ENCODE data around the gene PCDHGA11.
"Not testable (repeated sequence)": the region's sequence is repeated elsewhere in the genome, so short reads cannot be mapped to it uniquely, and the experiment has no call there.

The PCDHGA11 gene

GRCh38 chr5:141430332-141431113 lies 9.7 kb downstream of the PCDHGA11 start, which contains the start of gene PCDHGA12:
Gene PCDHGA12 (plus strand): TSS chr5:141430507. CDS start chr5:141430760, 253 bp downstream.
- H2BK120ac ChIP-seq (ENCODE audit: low read depth, low read length) = no peak within 1 kb of the TSS
- peaks cover 24 to 37% of the 10 kb centered on the region in 2 experiments for H3K36me3 ChIP-seq (ENCODE audit: control insufficient read depth in 1 of 2, insufficient read depth in 2 of 2, low read depth in 1 of 2, low read length in 2 of 2)
- H3K27ac ChIP-seq (ENCODE audit: low read length, poor library complexity, severe bottlenecking) = no peak within 1 kb of the TSS
- H2AK5ac ChIP-seq (ENCODE audit: low read length, severe bottlenecking) = no peak within 1 kb of the TSS
- peaks cover 23% of the 10 kb centered on the region for H3K79me1 ChIP-seq (replicated peaks; ENCODE audit: low read length, poor library complexity, severe bottlenecking)
- peak within 1 kb of the TSS in 1 of 2 experiments; percentile 80 for H3K4me3 ChIP-seq (ENCODE audit: insufficient read depth in 1 of 2, low read depth in 1 of 2, low read length in 2 of 2)
- no peak within 1 kb of the TSS for H4K91ac ChIP-seq (ENCODE audit: low read length)
- 98% methylated on average over 32 of the region's 33 CpGs for whole genome bisulfite sequencing
- H3K27me3 ChIP-seq (ENCODE audit: control insufficient read depth in 1 of 2, insufficient read depth in 1 of 2, low read length in 2 of 2) = no peaks in the 10 kb centered on the region
- peaks cover 25% of the 10 kb centered on the region for H3K9me3 ChIP-seq (ENCODE audit: control insufficient read depth, low read length)
- H3K9ac ChIP-seq (ENCODE audit: low read length) = peak within 1 kb of the TSS; percentile 79
- no peak within 1 kb of the TSS for H3K23ac ChIP-seq (ENCODE audit: low read length in 2 of 2)
- no peak within 1 kb of the TSS for H2AFZ ChIP-seq (ENCODE audit: low read depth, low read length)
- H3K18ac ChIP-seq (ENCODE audit: low read depth in 1 of 2, low read length in 2 of 2) = no peak within 1 kb of the TSS
- H2BK12ac ChIP-seq (ENCODE audit: low read length in 2 of 2) = no peak within 1 kb of the TSS
- no peak within 1 kb of the TSS for H4K8ac ChIP-seq (ENCODE audit: low read length)
- H3K14ac ChIP-seq (ENCODE audit: low read length in 2 of 2) = no peak within 1 kb of the TSS
- H3K4me1 ChIP-seq (ENCODE audit: control insufficient read depth, insufficient read depth, low read depth, low read length) = peaks cover 2% of the 10 kb centered on the region
- no peak within 1 kb of the TSS for H3K4ac ChIP-seq (ENCODE audit: low read depth in 1 of 2, low read length in 2 of 2)
- no peak within 1 kb of the TSS for H3K4me2 ChIP-seq (ENCODE audit: low read length, poor library complexity, severe bottlenecking)
- no peak for DNase-seq
- no peak within 1 kb of the TSS for H2BK5ac ChIP-seq (ENCODE audit: low read depth, low read length, poor library complexity, severe bottlenecking)
- no peak within 1 kb of the TSS for H2BK15ac ChIP-seq (ENCODE audit: low read depth, poor library complexity, severe bottlenecking)

DNA sequence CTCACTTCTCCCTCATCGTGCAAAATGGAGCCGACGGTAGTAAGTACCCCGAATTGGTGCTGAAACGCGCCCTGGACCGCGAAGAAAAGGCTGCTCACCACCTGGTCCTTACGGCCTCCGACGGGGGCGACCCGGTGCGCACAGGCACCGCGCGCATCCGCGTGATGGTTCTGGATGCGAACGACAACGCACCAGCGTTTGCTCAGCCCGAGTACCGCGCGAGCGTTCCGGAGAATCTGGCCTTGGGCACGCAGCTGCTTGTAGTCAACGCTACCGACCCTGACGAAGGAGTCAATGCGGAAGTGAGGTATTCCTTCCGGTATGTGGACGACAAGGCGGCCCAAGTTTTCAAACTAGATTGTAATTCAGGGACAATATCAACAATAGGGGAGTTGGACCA lies 10.4 kb downstream of the PCDHGA11 start:
- Histone ChIP-seq H2BK15ac (ENCODE audit: low read depth, poor library complexity, severe bottlenecking) (no peak overlapping the region), H3K14ac (ENCODE audit: low read length in 2 of 2) (no peak overlapping the region), H3K4ac (ENCODE audit: low read depth in 1 of 2, low read length in 2 of 2) (no peak overlapping the region), H3K36me3 (ENCODE audit: control insufficient read depth in 1 of 2, insufficient read depth in 2 of 2, low read depth in 1 of 2, low read length in 2 of 2) (peaks cover 19 to 33% of the 10 kb centered on the region in 2 experiments), H2AFZ (ENCODE audit: low read depth, low read length) (no peak overlapping the region), H3K23ac (ENCODE audit: low read length in 2 of 2) (no peak overlapping the region), H3K4me3 (ENCODE audit: insufficient read depth in 1 of 2, low read depth in 1 of 2, low read length in 2 of 2) (peak overlapping the region in 1 of 2 experiments; percentile 80), H3K9me3 (ENCODE audit: control insufficient read depth, low read length) (peaks cover 25% of the 10 kb centered on the region), H4K91ac (ENCODE audit: low read length) (no peak overlapping the region), H3K4me2 (ENCODE audit: low read length, poor library complexity, severe bottlenecking) (no peak overlapping the region), H2BK120ac (ENCODE audit: low read depth, low read length) (no peak overlapping the region), H3K18ac (ENCODE audit: low read depth in 1 of 2, low read length in 2 of 2) (no peak overlapping the region), H3K27me3 (ENCODE audit: control insufficient read depth in 1 of 2, insufficient read depth in 1 of 2, low read length in 2 of 2) (no peaks in the 10 kb centered on the region), H3K79me1 (replicated peaks; ENCODE audit: low read length, poor library complexity, severe bottlenecking) (peaks cover 18% of the 10 kb centered on the region), H3K9ac (ENCODE audit: low read length) (peak overlapping the region; percentile 79), H2AK5ac (ENCODE audit: low read length, severe bottlenecking) (no peak overlapping the region), H4K8ac (ENCODE audit: low read length) (no peak overlapping the region), H3K27ac (ENCODE audit: low read length, poor library complexity, severe bottlenecking) (no peak overlapping the region), H2BK12ac (ENCODE audit: low read length in 2 of 2) (no peak overlapping the region), H3K4me1 (ENCODE audit: control insufficient read depth, insufficient read depth, low read depth, low read length) (peaks cover 2% of the 10 kb centered on the region), H2BK5ac (ENCODE audit: low read depth, low read length, poor library complexity, severe bottlenecking) (no peak overlapping the region)
- 97% methylated on average over 37 of the region's 37 CpGs for WGBS
- no peak for DNase-seq

- Histone ChIP-seq H3K9me3 (ENCODE audit: control insufficient read depth, low read length) (peaks cover 21% of the 10 kb centered on the region), H3K4me3 (ENCODE audit: insufficient read depth in 1 of 2, low read depth in 1 of 2, low read length in 2 of 2) (peak overlapping the region in 1 of 2 experiments; percentile 80), H3K36me3 (ENCODE audit: control insufficient read depth in 1 of 2, insufficient read depth in 2 of 2, low read depth in 1 of 2, low read length in 2 of 2) (peaks cover 9 to 28% of the 10 kb centered on the region in 2 experiments), H3K79me1 (replicated peaks; ENCODE audit: low read length, poor library complexity, severe bottlenecking) (peaks cover 14% of the 10 kb centered on the region)
- 98% methylated on average over 23 of the region's 38 CpGs for WGBS
- not testable (repeated sequence) for H3K4me2 ChIP-seq (ENCODE audit: low read length, poor library complexity, severe bottlenecking); H3K23ac ChIP-seq (ENCODE audit: low read length in 2 of 2); H3K9ac ChIP-seq (ENCODE audit: low read length); H3K18ac ChIP-seq (ENCODE audit: low read depth in 1 of 2, low read length in 2 of 2); H2AFZ ChIP-seq (ENCODE audit: low read depth, low read length); H3K14ac ChIP-seq (ENCODE audit: low read length in 2 of 2); H4K8ac ChIP-seq (ENCODE audit: low read length); H3K27me3 ChIP-seq (ENCODE audit: control insufficient read depth in 1 of 2, insufficient read depth in 1 of 2, low read length in 2 of 2); H2BK15ac ChIP-seq (ENCODE audit: low read depth, poor library complexity, severe bottlenecking); H2BK120ac ChIP-seq (ENCODE audit: low read depth, low read length); H2BK5ac ChIP-seq (ENCODE audit: low read depth, low read length, poor library complexity, severe bottlenecking); H2BK12ac ChIP-seq (ENCODE audit: low read length in 2 of 2); DNase-seq; H3K4me1 ChIP-seq (ENCODE audit: control insufficient read depth, insufficient read depth, low read depth, low read length); H3K27ac ChIP-seq (ENCODE audit: low read length, poor library complexity, severe bottlenecking); H4K91ac ChIP-seq (ENCODE audit: low read length); H3K4ac ChIP-seq (ENCODE audit: low read depth in 1 of 2, low read length in 2 of 2); H2AK5ac ChIP-seq (ENCODE audit: low read length, severe bottlenecking)
Measured at GRCh38 chr5:141432308-141432707, 11.5 kb downstream of the PCDHGA11 start.

DNA sequence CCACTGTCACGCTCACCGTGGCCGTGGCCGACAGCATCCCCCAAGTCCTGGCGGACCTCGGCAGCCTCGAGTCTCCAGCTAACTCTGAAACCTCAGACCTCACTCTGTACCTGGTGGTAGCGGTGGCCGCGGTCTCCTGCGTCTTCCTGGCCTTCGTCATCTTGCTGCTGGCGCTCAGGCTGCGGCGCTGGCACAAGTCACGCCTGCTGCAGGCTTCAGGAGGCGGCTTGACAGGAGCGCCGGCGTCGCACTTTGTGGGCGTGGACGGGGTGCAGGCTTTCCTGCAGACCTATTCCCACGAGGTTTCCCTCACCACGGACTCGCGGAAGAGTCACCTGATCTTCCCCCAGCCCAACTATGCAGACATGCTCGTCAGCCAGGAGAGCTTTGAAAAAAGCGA lies 11.9 kb downstream of the PCDHGA11 start:
- not testable (repeated sequence) for H3K27ac ChIP-seq (ENCODE audit: low read length, poor library complexity, severe bottlenecking); H4K8ac ChIP-seq (ENCODE audit: low read length); H3K14ac ChIP-seq (ENCODE audit: low read length in 2 of 2); H3K18ac ChIP-seq (ENCODE audit: low read depth in 1 of 2, low read length in 2 of 2); H3K4me2 ChIP-seq (ENCODE audit: low read length, poor library complexity, severe bottlenecking); H2BK15ac ChIP-seq (ENCODE audit: low read depth, poor library complexity, severe bottlenecking); H2AK5ac ChIP-seq (ENCODE audit: low read length, severe bottlenecking); H4K91ac ChIP-seq (ENCODE audit: low read length); H2BK120ac ChIP-seq (ENCODE audit: low read depth, low read length); H3K27me3 ChIP-seq (ENCODE audit: control insufficient read depth in 1 of 2, insufficient read depth in 1 of 2, low read length in 2 of 2); H3K9ac ChIP-seq (ENCODE audit: low read length); H3K4me1 ChIP-seq (ENCODE audit: control insufficient read depth, insufficient read depth, low read depth, low read length); H2BK12ac ChIP-seq (ENCODE audit: low read length in 2 of 2); H2BK5ac ChIP-seq (ENCODE audit: low read depth, low read length, poor library complexity, severe bottlenecking); DNase-seq; H3K4ac ChIP-seq (ENCODE audit: low read depth in 1 of 2, low read length in 2 of 2); H2AFZ ChIP-seq (ENCODE audit: low read depth, low read length); H3K23ac ChIP-seq (ENCODE audit: low read length in 2 of 2)
- 98% methylated on average over 27 of the region's 29 CpGs for WGBS
- Histone ChIP-seq H3K9me3 (ENCODE audit: control insufficient read depth, low read length) (peaks cover 17% of the 10 kb centered on the region), H3K4me3 (ENCODE audit: insufficient read depth in 1 of 2, low read depth in 1 of 2, low read length in 2 of 2) (peak overlapping the region in 1 of 2 experiments; percentile 80), H3K79me1 (replicated peaks; ENCODE audit: low read length, poor library complexity, severe bottlenecking) (peaks cover 10% of the 10 kb centered on the region), H3K36me3 (ENCODE audit: control insufficient read depth in 1 of 2, insufficient read depth in 2 of 2, low read depth in 1 of 2, low read length in 2 of 2) (peaks cover 6 to 23% of the 10 kb centered on the region in 2 experiments)

Data from mesenchymal stem cell (in vitro differentiated cells and primary cell).